T-helper 2 cell treated with Interferon-gamma antibody and Interleukin-4, amounts not matched to agents 5 μg/mL and 100 μg/mL, for 36 hours (primary cell): ENCODE data around the gene PSMA8.
"Not testable (repeated sequence)": the region's sequence is repeated elsewhere in the genome, so short reads cannot be mapped to it uniquely, and the experiment has no call there.

Source experiments
- DNase-seq: peaks from one replicate; pipeline ENCODE4 v3.0.0; 2021; ENCODE audit warnings: low spot score
- H3K27ac Mint-ChIP-seq: one replicate; pipeline ENCODE4 v1.8.0; 2021; ENCODE audit warnings: mild to moderate bottlenecking, mixed read lengths
- H3K27me3 Mint-ChIP-seq: one replicate; pipeline ENCODE4 v1.8.0; 2021; ENCODE audit warnings: low read depth, mixed read lengths
- H3K36me3 Mint-ChIP-seq: one replicate; pipeline ENCODE4 v1.8.0; 2021; ENCODE audit warnings: low read depth, mixed read lengths
- H3K4me1 Mint-ChIP-seq: one replicate; pipeline ENCODE4 v1.8.0; 2021; ENCODE audit warnings: low read depth, mixed read lengths
- H3K4me3 Mint-ChIP-seq: one replicate; pipeline ENCODE4 v1.8.0; 2022; ENCODE audit warnings: mild to moderate bottlenecking, moderate library complexity, mixed read lengths
- H3K9me3 Mint-ChIP-seq: one replicate; pipeline ENCODE4 v1.8.0; 2021; ENCODE audit warnings: mixed read lengths

Gene PSMA8

GRCh38 chr18:26192233-26192632 is 58.6 kb downstream of the PSMA8 start:
- DNase-seq: no peak
- no peaks in the 10 kb centered on the region for H3K27me3 Mint-ChIP-seq
- peaks cover 5% of the 10 kb centered on the region for H3K36me3 Mint-ChIP-seq
- H3K4me1 Mint-ChIP-seq: peaks cover 18% of the 10 kb centered on the region
- no peak overlapping the region for H3K4me3 Mint-ChIP-seq
- peaks cover 10% of the 10 kb centered on the region for H3K9me3 Mint-ChIP-seq
- no peak overlapping the region for H3K27ac Mint-ChIP-seq

- Mint-ChIP-seq H3K27ac (no peak overlapping the region), H3K4me1 (peaks cover 4% of the 10 kb centered on the region), H3K36me3 (no peaks in the 10 kb centered on the region), H3K9me3 (no peaks in the 10 kb centered on the region), H3K27me3 (no peaks in the 10 kb centered on the region), H3K4me3 (no peak overlapping the region)
- no peak for DNase-seq
Measured at GRCh38 chr18:26196605-26197004, 62.9 kb downstream of the PSMA8 start.

- H3K36me3 Mint-ChIP-seq, DNase-seq, H3K9me3 Mint-ChIP-seq, H3K4me3 Mint-ChIP-seq, H3K27me3 Mint-ChIP-seq, H3K4me1 Mint-ChIP-seq, H3K27ac Mint-ChIP-seq: not testable (repeated sequence)
Measured at GRCh38 chr18:26202001-26202400, 68.3 kb downstream of the PSMA8 start.

GRCh38 chr18:26205318-26205717 is 71.6 kb downstream of the PSMA8 start:
- DNase-seq: no peak
- H3K36me3 Mint-ChIP-seq: peaks cover 2% of the 10 kb centered on the region
- peaks cover 4% of the 10 kb centered on the region for H3K4me1 Mint-ChIP-seq
- H3K9me3 Mint-ChIP-seq: no peaks in the 10 kb centered on the region
- no peak overlapping the region for H3K27ac Mint-ChIP-seq
- H3K4me3 Mint-ChIP-seq: no peak overlapping the region
- H3K27me3 Mint-ChIP-seq: peaks cover 7% of the 10 kb centered on the region

- H3K4me1 Mint-ChIP-seq: peaks cover 4% of the 10 kb centered on the region
- peaks cover 2% of the 10 kb centered on the region for H3K36me3 Mint-ChIP-seq
- peaks cover 7% of the 10 kb centered on the region for H3K27me3 Mint-ChIP-seq
- H3K9me3 Mint-ChIP-seq: peaks cover 4% of the 10 kb centered on the region
- H3K4me3 Mint-ChIP-seq: no peak overlapping the region
- no peak for DNase-seq
- no peak overlapping the region for H3K27ac Mint-ChIP-seq
Measured at GRCh38 chr18:26206488-26206887, 72.8 kb downstream of the PSMA8 start.

- Mint-ChIP-seq H3K36me3 (peaks cover 2% of the 10 kb centered on the region), H3K4me3 (no peak overlapping the region), H3K27me3 (peaks cover 7% of the 10 kb centered on the region), H3K9me3 (peaks cover 5% of the 10 kb centered on the region), H3K27ac (no peak overlapping the region), H3K4me1 (peaks cover 4% of the 10 kb centered on the region)
- no peak for DNase-seq
Measured at GRCh38 chr18:26207937-26208336, 74.3 kb downstream of the PSMA8 start.

GRCh38 chr18:26208977-26209376 is 75.3 kb downstream of the PSMA8 start:
- peaks cover 2% of the 10 kb centered on the region for H3K36me3 Mint-ChIP-seq
- no peak overlapping the region for H3K27ac Mint-ChIP-seq
- DNase-seq: no peak
- peaks cover 4% of the 10 kb centered on the region for H3K4me1 Mint-ChIP-seq
- H3K9me3 Mint-ChIP-seq: peaks cover 5% of the 10 kb centered on the region
- no peak overlapping the region for H3K4me3 Mint-ChIP-seq
- H3K27me3 Mint-ChIP-seq: peaks cover 7% of the 10 kb centered on the region

GRCh38 chr18:26210147-26210546 is 76.5 kb downstream of the PSMA8 start:
- Mint-ChIP-seq H3K27me3 (peaks cover 6% of the 10 kb centered on the region), H3K36me3 (peaks cover 2% of the 10 kb centered on the region), H3K4me3 (no peak overlapping the region), H3K27ac (no peak overlapping the region), H3K9me3 (peaks cover 5% of the 10 kb centered on the region), H3K4me1 (peaks cover 10% of the 10 kb centered on the region)
- DNase-seq: no peak

- peaks cover 5% of the 10 kb centered on the region for H3K9me3 Mint-ChIP-seq
- H3K4me1 Mint-ChIP-seq: peaks cover 17% of the 10 kb centered on the region
- H3K27me3 Mint-ChIP-seq: no peaks in the 10 kb centered on the region
- peak; percentile 56 for DNase-seq
- H3K36me3 Mint-ChIP-seq: no peaks in the 10 kb centered on the region
- peak overlapping the region; percentile 89 for H3K4me3 Mint-ChIP-seq
- peak overlapping the region; percentile 98 for H3K27ac Mint-ChIP-seq
Measured at GRCh38 chr18:26215247-26215970, 81.7 kb downstream of the PSMA8 start.

GRCh38 chr18:26225022-26225693 is 91.5 kb downstream of the PSMA8 start:
- H3K4me3 Mint-ChIP-seq: peak overlapping the region; percentile 95
- no peaks in the 10 kb centered on the region for H3K9me3 Mint-ChIP-seq
- peaks cover 7% of the 10 kb centered on the region for H3K27me3 Mint-ChIP-seq
- no peak for DNase-seq
- H3K27ac Mint-ChIP-seq: peak overlapping the region; percentile 97
- peaks cover 29% of the 10 kb centered on the region for H3K4me1 Mint-ChIP-seq
- H3K36me3 Mint-ChIP-seq: peaks cover 2% of the 10 kb centered on the region

- peaks cover 4% of the 10 kb centered on the region for H3K36me3 Mint-ChIP-seq
- H3K27me3 Mint-ChIP-seq: peaks cover 7% of the 10 kb centered on the region
- DNase-seq: no peak
- H3K4me1 Mint-ChIP-seq: peaks cover 32% of the 10 kb centered on the region
- H3K27ac Mint-ChIP-seq: peak overlapping the region; percentile 97
- no peaks in the 10 kb centered on the region for H3K9me3 Mint-ChIP-seq
- peak overlapping the region; percentile 95 for H3K4me3 Mint-ChIP-seq
Measured at GRCh38 chr18:26225915-26226228, 92.2 kb downstream of the PSMA8 start.

GRCh38 chr18:26226229-26227050 is 92.8 kb downstream of the PSMA8 start, which contains the start of gene TAF4B:
Gene TAF4B, plus strand, starts transcription at chr18:26226445. Its CDS starts 489 bp downstream, at chr18:26226934.
- Mint-ChIP-seq H3K27ac (peak within 1 kb of the TSS; percentile 97), H3K36me3 (peaks cover 4% of the 10 kb centered on the region), H3K27me3 (peaks cover 5% of the 10 kb centered on the region), H3K4me3 (peak within 1 kb of the TSS; percentile 95), H3K4me1 (peaks cover 32% of the 10 kb centered on the region), H3K9me3 (no peaks in the 10 kb centered on the region)
- peak; percentile 96 for DNase-seq

GRCh38 chr18:26227051-26227670 is 93.5 kb downstream of the PSMA8 start:
- Mint-ChIP-seq H3K4me1 (peaks cover 32% of the 10 kb centered on the region), H3K27me3 (peaks cover 3% of the 10 kb centered on the region), H3K36me3 (peaks cover 4% of the 10 kb centered on the region), H3K4me3 (peak overlapping the region; percentile 94), H3K9me3 (no peaks in the 10 kb centered on the region), H3K27ac (peak overlapping the region; percentile 95)
- no peak for DNase-seq
